HUES48 (cell line): ENCODE data around the gene PTPRN2.

Experiments
- H3K27ac ChIP-seq: one replicate; pipeline ENCODE4 v1.7.0; 2013; ENCODE audit warnings: low read depth, low read length, inconsistent platforms
- H3K27me3 ChIP-seq: 2 replicates; pipeline ENCODE4 v1.6.1; 2013; ENCODE audit warnings: mild to moderate bottlenecking, low read length; ENCODE audit not compliant: control insufficient read depth, insufficient read depth
- H3K36me3 ChIP-seq: 2 replicates; pipeline ENCODE4 v1.6.1; 2013; ENCODE audit warnings: low read length; ENCODE audit not compliant: control insufficient read depth, insufficient read depth
- H3K4me1 ChIP-seq: 2 replicates; pipeline ENCODE4 v1.6.1; 2013; ENCODE audit warnings: mild to moderate bottlenecking, low read length; ENCODE audit not compliant: control insufficient read depth, insufficient read depth
- H3K4me3 ChIP-seq: 2 replicates; pipeline ENCODE4 v1.5.1; 2013; ENCODE audit warnings: mild to moderate bottlenecking, low read depth, low read length
- H3K9ac ChIP-seq: 2 replicates; pipeline ENCODE4 v1.6.1; 2013; ENCODE audit warnings: mild to moderate bottlenecking, low read depth, low read length, moderate library complexity
- H3K9me3 ChIP-seq: 2 replicates; pipeline ENCODE4 v1.6.1; 2013; ENCODE audit warnings: low read length; ENCODE audit not compliant: control insufficient read depth, insufficient read depth

PTPRN2 gene

GRCh38 chr7:157574914-157575586 is 1012.6 kb downstream of the PTPRN2 start:
- Histone ChIP-seq H3K36me3 (no peaks in the 10 kb centered on the region), H3K9ac (no peak overlapping the region), H3K4me1 (no peaks in the 10 kb centered on the region), H3K9me3 (no peaks in the 10 kb centered on the region), H3K27ac (no peak overlapping the region), H3K4me3 (no peak overlapping the region), H3K27me3 (no peaks in the 10 kb centered on the region; the same call in 1 of the 2 replicates)

- Histone ChIP-seq H3K9ac (no peak overlapping the region), H3K4me1 (peaks cover 3% of the 10 kb centered on the region), H3K36me3 (no peaks in the 10 kb centered on the region), H3K4me3 (no peak overlapping the region), H3K27me3 (no peaks in the 10 kb centered on the region; the same call in 1 of the 2 replicates), H3K9me3 (no peaks in the 10 kb centered on the region), H3K27ac (no peak overlapping the region)
Measured at GRCh38 chr7:157574120-157574825, 1013.4 kb downstream of the PTPRN2 start.

GRCh38 chr7:157573244-157573643 is 1014.4 kb downstream of the PTPRN2 start:
- no peaks in the 10 kb centered on the region; the same call in 1 of the 2 replicates for H3K27me3 ChIP-seq
- no peak overlapping the region for H3K9ac ChIP-seq
- H3K9me3 ChIP-seq = no peaks in the 10 kb centered on the region
- no peaks in the 10 kb centered on the region for H3K36me3 ChIP-seq
- H3K27ac ChIP-seq = no peak overlapping the region
- H3K4me3 ChIP-seq = no peak overlapping the region
- H3K4me1 ChIP-seq = peaks cover 8% of the 10 kb centered on the region

GRCh38 chr7:157572622-157573021 is 1015.0 kb downstream of the PTPRN2 start:
- Histone ChIP-seq H3K9me3 (no peaks in the 10 kb centered on the region), H3K27me3 (no peaks in the 10 kb centered on the region; the same call in 1 of the 2 replicates)

GRCh38 chr7:157570531-157571200 is 1017.0 kb downstream of the PTPRN2 start:
- Histone ChIP-seq H3K27ac (no peak overlapping the region), H3K4me1 (peaks cover 8% of the 10 kb centered on the region), H3K9ac (no peak overlapping the region), H3K27me3 (no peaks in the 10 kb centered on the region; the same call in 1 of the 2 replicates), H3K4me3 (no peak overlapping the region), H3K9me3 (no peaks in the 10 kb centered on the region), H3K36me3 (no peaks in the 10 kb centered on the region)

More at GRCh38 chr7:157572622-157573021, 1015.0 kb downstream of the PTPRN2 start:
- H3K27ac ChIP-seq = no peak overlapping the region
- peaks cover 8% of the 10 kb centered on the region for H3K4me1 ChIP-seq
- no peak overlapping the region for H3K9ac ChIP-seq
- no peak overlapping the region for H3K4me3 ChIP-seq
- no peaks in the 10 kb centered on the region for H3K36me3 ChIP-seq

GRCh38 chr7:157569967-157570366 is 1017.7 kb downstream of the PTPRN2 start:
- H3K36me3 ChIP-seq = no peaks in the 10 kb centered on the region
- H3K4me1 ChIP-seq = peaks cover 8% of the 10 kb centered on the region
- no peaks in the 10 kb centered on the region; the same call in 1 of the 2 replicates for H3K27me3 ChIP-seq
- no peak overlapping the region for H3K27ac ChIP-seq
- no peak overlapping the region for H3K9ac ChIP-seq
- no peaks in the 10 kb centered on the region for H3K9me3 ChIP-seq
- H3K4me3 ChIP-seq = no peak overlapping the region

GRCh38 chr7:157568770-157569584 is 1018.6 kb downstream of the PTPRN2 start:
- Histone ChIP-seq H3K4me3 (peak overlapping the region; percentile 48), H3K36me3 (no peaks in the 10 kb centered on the region), H3K9me3 (no peaks in the 10 kb centered on the region), H3K27me3 (no peaks in the 10 kb centered on the region; the same call in 1 of the 2 replicates), H3K9ac (no peak overlapping the region; the same call in 1 of the 2 replicates), H3K27ac (no peak overlapping the region), H3K4me1 (peaks cover 8% of the 10 kb centered on the region)

GRCh38 chr7:157568106-157568769 is 1019.4 kb downstream of the PTPRN2 start:
- H3K27ac ChIP-seq = no peak overlapping the region

GRCh38 chr7:157567666-157568065 is 1020.0 kb downstream of the PTPRN2 start:
- no peaks in the 10 kb centered on the region for H3K9me3 ChIP-seq
- H3K4me1 ChIP-seq = peaks cover 8% of the 10 kb centered on the region
- no peak overlapping the region for H3K4me3 ChIP-seq
- H3K36me3 ChIP-seq = no peaks in the 10 kb centered on the region
- no peak overlapping the region for H3K27ac ChIP-seq
- no peak overlapping the region for H3K9ac ChIP-seq
- H3K27me3 ChIP-seq = no peaks in the 10 kb centered on the region; the same call in 1 of the 2 replicates

More at GRCh38 chr7:157568106-157568769, 1019.4 kb downstream of the PTPRN2 start:
- H3K27me3 ChIP-seq = no peaks in the 10 kb centered on the region; the same call in 1 of the 2 replicates
- H3K36me3 ChIP-seq = no peaks in the 10 kb centered on the region
- H3K9ac ChIP-seq = no peak overlapping the region; the same call in 1 of the 2 replicates
- H3K4me3 ChIP-seq = peak overlapping the region; percentile 48
- H3K9me3 ChIP-seq = no peaks in the 10 kb centered on the region
- H3K4me1 ChIP-seq = peaks cover 8% of the 10 kb centered on the region

- Histone ChIP-seq H3K9me3 (no peaks in the 10 kb centered on the region; the same call in 1 of the 2 replicates), H3K27ac (no peak overlapping the region), H3K36me3 (no peaks in the 10 kb centered on the region), H3K4me3 (no peak overlapping the region), H3K9ac (no peak overlapping the region), H3K27me3 (no peaks in the 10 kb centered on the region; the same call in 1 of the 2 replicates), H3K4me1 (peaks cover 8% of the 10 kb centered on the region)
Measured at GRCh38 chr7:157566631-157567006, 1021.0 kb downstream of the PTPRN2 start.
